ENCODE measurements around the gene ATP1B1.

The ATP1B1 gene

DNA sequence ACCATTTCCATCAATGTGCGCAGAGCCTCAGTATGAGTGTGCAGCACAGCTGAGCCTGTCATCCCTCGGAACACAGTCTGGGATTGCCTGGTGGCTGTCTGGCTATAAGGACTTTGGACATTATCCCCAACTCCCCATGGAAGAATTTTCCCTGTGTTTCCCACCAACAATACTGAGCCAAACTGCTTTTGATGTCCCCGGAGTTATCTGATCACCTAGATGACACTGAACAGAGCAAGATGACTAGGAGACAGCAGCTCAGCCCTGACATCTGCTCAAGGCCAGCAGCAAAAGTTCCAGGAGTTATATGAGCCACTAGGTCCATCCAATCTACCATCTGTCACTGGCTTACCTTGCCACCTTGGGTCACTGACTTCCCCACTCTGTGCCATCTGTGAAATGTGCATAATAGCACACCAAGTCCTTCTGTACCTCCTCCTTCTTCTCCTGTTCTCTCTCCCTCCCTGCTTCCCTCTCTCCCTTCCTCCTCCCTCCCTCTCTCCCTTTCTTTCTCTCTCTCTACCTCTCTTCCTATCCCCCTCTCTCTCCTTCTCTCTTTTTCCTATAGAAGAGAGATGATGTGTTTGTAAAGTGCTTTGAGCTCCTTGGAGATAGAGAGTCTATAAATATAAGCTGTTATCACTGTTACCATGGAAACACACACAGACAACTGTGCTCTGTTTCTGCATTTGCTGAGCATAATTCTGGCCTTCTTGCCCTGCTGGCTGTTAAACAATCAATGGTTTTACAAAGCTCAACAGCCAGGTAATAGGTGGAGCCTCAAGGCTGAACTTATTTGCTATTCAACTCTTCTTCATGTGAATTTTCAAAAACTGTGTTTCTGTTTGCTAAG, 19.7 kb upstream of the ATP1B1 start:
- H3K27ac ChIP-seq, result no peak overlapping the region
- TF ChIP-seq, protein P1, sequence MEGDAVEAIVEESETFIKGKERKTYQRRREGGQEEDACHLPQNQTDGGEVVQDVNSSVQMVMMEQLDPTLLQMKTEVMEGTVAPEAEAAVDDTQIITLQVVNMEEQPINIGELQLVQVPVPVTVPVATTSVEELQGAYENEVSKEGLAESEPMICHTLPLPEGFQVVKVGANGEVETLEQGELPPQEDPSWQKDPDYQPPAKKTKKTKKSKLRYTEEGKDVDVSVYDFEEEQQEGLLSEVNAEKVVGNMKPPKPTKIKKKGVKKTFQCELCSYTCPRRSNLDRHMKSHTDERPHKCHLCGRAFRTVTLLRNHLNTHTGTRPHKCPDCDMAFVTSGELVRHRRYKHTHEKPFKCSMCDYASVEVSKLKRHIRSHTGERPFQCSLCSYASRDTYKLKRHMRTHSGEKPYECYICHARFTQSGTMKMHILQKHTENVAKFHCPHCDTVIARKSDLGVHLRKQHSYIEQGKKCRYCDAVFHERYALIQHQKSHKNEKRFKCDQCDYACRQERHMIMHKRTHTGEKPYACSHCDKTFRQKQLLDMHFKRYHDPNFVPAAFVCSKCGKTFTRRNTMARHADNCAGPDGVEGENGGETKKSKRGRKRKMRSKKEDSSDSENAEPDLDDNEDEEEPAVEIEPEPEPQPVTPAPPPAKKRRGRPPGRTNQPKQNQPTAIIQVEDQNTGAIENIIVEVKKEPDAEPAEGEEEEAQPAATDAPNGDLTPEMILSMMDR (conservative IDR thresholded peaks at IDR 0.05; ENCODE audit: low read depth), result no peak
- ChIA-PET POLR2A (ENCODE audit: low non-redundant PET) (no interaction called here), CTCF (interaction anchor here (0.5 to 0.7 kb wide), 4 partner anchors 41 to 648 kb away, joined by 3 to 4 read pairs (median 4); no protein-coding TSS in a partner anchor)
- no peak for DNase-seq (ENCODE audit: low spot score)

GRCh38 chr1:169087876-169088275, 18.6 kb upstream of the ATP1B1 start:
- no peak for DNase-seq (ENCODE audit: low spot score)
- TF ChIP-seq, protein P1 (conservative IDR thresholded peaks at IDR 0.05; ENCODE audit: low read depth), result no peak
- no peak overlapping the region for H3K27ac ChIP-seq
- ChIA-PET POLR2A (ENCODE audit: low non-redundant PET) (no interaction called here), CTCF (no interaction called here)

- ChIA-PET POLR2A (ENCODE audit: low non-redundant PET) (no interaction called here), CTCF (no interaction called here)
- TF ChIP-seq, protein P1 (conservative IDR thresholded peaks at IDR 0.05; ENCODE audit: low read depth), result no peak
These were observed 16.7 kb upstream of the ATP1B1 start for GRCh38 chr1:169089776-169090175.

DNA sequence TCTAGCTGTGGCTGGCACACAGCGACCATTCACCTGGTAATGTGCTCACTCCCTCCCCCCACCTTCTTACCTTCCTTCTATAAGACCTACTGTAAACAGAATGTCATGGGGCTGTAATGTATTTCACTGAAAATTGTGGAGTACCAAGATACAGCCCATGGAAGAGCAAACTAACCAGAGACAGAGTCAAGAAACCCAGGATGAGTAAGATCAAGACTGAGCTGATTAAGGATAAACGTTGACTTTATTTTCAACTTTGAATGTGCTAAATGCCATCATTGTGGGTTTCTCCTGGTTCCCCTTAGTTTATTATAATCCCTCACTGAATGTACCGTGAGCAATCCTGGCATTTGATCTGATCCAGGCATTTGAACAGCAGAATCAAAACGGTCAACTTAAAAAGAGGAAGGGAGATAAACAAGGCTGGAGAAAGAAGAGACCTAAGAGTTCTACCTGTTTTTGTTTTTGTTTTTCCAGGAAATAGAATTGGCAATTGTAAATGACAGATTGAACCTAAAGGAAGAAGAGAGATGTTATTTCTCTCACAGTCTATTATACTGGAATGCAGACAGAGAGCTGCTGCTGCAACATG, 16.1 kb upstream of the ATP1B1 start:
- DNase-seq (ENCODE audit: low spot score), result no peak
- H3K27ac ChIP-seq, result no peak overlapping the region
- ChIA-PET CTCF (no interaction called here), POLR2A (ENCODE audit: low non-redundant PET) (no interaction called here)
- TF ChIP-seq, protein P1 (conservative IDR thresholded peaks at IDR 0.05; ENCODE audit: low read depth), result no peak

More at GRCh38 chr1:169089776-169090175, 16.7 kb upstream of the ATP1B1 start:
- no peak for DNase-seq (ENCODE audit: low spot score)
- no peak overlapping the region for H3K27ac ChIP-seq

DNA sequence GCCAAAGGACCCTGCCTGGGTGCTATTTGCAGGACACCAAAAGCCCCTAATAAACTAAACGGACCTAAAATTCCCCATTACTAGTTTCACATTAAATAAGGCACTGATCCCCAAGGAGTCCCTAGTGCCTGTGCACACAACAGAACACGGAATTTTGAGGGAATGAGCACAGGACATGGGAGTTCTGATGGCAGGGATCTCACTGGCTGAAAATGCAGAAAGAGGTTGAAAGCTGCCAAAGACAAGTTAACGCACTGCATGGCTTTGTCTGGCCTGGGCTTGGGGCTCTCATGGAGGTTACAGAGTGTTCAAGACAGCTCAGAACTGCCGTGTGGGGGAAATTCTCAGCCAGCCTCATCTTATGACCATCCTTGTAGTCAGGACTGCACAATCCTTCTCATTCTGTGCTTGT, 15.6 kb upstream of the ATP1B1 start:
- CTCF ChIA-PET, result no interaction called here
- H3K27ac ChIP-seq, result no peak overlapping the region
- POLR2A ChIA-PET (ENCODE audit: low non-redundant PET), result no interaction called here
- DNase-seq (ENCODE audit: low spot score), result no peak
- TF ChIP-seq, protein P1 (conservative IDR thresholded peaks at IDR 0.05; ENCODE audit: low read depth), result no peak

DNA sequence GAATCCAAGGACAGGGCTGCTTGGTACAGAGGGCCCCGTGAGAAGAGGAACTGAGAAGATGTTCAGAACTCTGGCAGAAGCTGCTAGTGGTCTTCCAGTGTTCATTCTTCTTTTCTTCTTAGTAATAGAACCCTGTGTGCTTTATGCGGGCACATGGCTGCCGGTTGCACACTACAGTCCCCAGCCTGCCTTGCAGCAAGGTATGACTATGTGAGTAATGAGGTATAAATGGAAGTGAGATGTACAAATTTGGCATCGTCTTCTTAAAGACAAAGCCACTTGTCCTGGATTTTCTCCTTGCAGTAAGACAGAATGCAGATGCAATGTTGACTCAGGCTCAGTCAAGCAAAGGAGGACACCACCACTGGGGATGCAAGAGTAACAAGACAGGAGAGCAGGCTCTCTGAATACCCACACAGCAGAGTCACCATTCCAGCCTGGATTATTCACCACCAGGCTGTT, 15.0 kb upstream of the ATP1B1 start:
- POLR2A ChIA-PET (ENCODE audit: low non-redundant PET), result no interaction called here
- DNase-seq (ENCODE audit: low spot score), result no peak
- no peak overlapping the region for H3K27ac ChIP-seq
- TF ChIP-seq, protein P1 (conservative IDR thresholded peaks at IDR 0.05; ENCODE audit: low read depth), result no peak
- CTCF ChIA-PET, result no interaction called here

All from RWPE1 (cell line).